HepG2 (cell line): ENCODE data around the gene EBPL. TPM values are rescaled to one million over a fixed set of nuclear protein-coding genes. Genes with fewer than 3 reads are reported as not detected.
A peak's percentile ranks its signal among the peaks of the same experiment; 100 is the strongest.

Source experiments
- ATRX ChIP-seq: sonication (generic); formaldehyde crosslinking; IDR thresholded peaks from 2 replicates; pipeline ENCODE4 v1.4.0; 2020; ENCODE audit warnings: missing genetic modification reagents, borderline replicate concordance
- BCL3 ChIP-seq: sonication (generic); formaldehyde crosslinking; IDR thresholded peaks from 2 replicates; pipeline ENCODE4 v1.5.1; 2020; ENCODE audit warnings: mild to moderate bottlenecking, missing genetic modification reagents, moderate library complexity
- CCDC6 ChIP-seq: sonication (generic); formaldehyde crosslinking; IDR thresholded peaks from 2 replicates; pipeline ENCODE4 v1.8.1; 2022; ENCODE audit warnings: mild to moderate bottlenecking, missing genetic modification reagents, moderate library complexity
- DRAP1 ChIP-seq: IDR thresholded peaks from 2 replicates; pipeline ENCODE4 v1.6.1; 2016; ENCODE audit warnings: missing genetic modification reagents, missing compliant biosample characterization
- ELF1 ChIP-seq: sonication (generic); formaldehyde crosslinking; IDR thresholded peaks from 2 replicates; pipeline ENCODE4 v1.4.0; 2020; ENCODE audit warnings: missing genetic modification reagents
- EP300 ChIP-seq, 3 experiments: sonication (generic) in 1 of 3; formaldehyde crosslinking in 1 of 3; IDR thresholded peaks; 2 replicates each; pipeline versions ENCODE4 v1.5.1 to v1.6.1; 2011 to 2020; ENCODE audit warnings: low read depth in 2 of 3, low read length in 2 of 3, borderline replicate concordance in 1 of 3, improper control_type of control experiment in 1 of 3, mild to moderate bottlenecking in 1 of 3, missing genetic modification reagents in 1 of 3, moderate library complexity in 1 of 3
- EZH2 ChIP-seq: conservative IDR thresholded peaks from 2 replicates; pipeline ENCODE4 v1.6.1; 2012; ENCODE audit warnings: mild to moderate bottlenecking, low read depth, low read length, moderate library complexity
- HOXA3 ChIP-seq: sonication (generic); formaldehyde crosslinking; IDR thresholded peaks from 2 replicates; pipeline ENCODE4 v1.5.0; 2020; ENCODE audit warnings: missing genetic modification reagents
- KLF11 ChIP-seq: IDR thresholded peaks from 2 replicates; pipeline ENCODE4 v1.6.1; 2016; ENCODE audit warnings: missing compliant biosample characterization
- LCORL ChIP-seq, 2 experiments: fragments of 450-650 bp in 1 of 2; sonication (generic) in 1 of 2; formaldehyde crosslinking in 1 of 2; IDR thresholded peaks; 2 replicates each; pipeline versions ENCODE4 v1.5.0 to v1.6.1; 2017 to 2020; ENCODE audit warnings: antibody characterized with exemption in 1 of 2, missing genetic modification reagents in 1 of 2
- MIER3 ChIP-seq: IDR thresholded peaks from 2 replicates; pipeline ENCODE4 v1.6.1; 2016; ENCODE audit warnings: missing compliant biosample characterization, borderline replicate concordance
- NPAS2 ChIP-seq: sonication (generic); formaldehyde crosslinking; IDR thresholded peaks from 2 replicates; pipeline ENCODE4 v1.8.0; 2022; ENCODE audit warnings: mild to moderate bottlenecking, missing genetic modification reagents, borderline replicate concordance
- RBM39 ChIP-seq: fragments of 200-400 bp; formaldehyde crosslinking; IDR thresholded peaks from one replicate; pipeline ENCODE4 v1.6.1; 2018; ENCODE audit warnings: antibody characterized with exemption, mild to moderate bottlenecking, low read depth, low read length; ENCODE audit not compliant: poor library complexity, severe bottlenecking
- SRSF1 ChIP-seq: fragments of 200-400 bp; formaldehyde crosslinking; optimal IDR thresholded peaks from 2 replicates; pipeline ENCODE3; 2017; ENCODE audit warnings: mild to moderate bottlenecking, low read depth, low read length, moderate library complexity
- TP53 ChIP-seq: sonication (generic); formaldehyde crosslinking; conservative IDR thresholded peaks from 2 replicates; pipeline ENCODE4 v1.4.0; 2020; ENCODE audit warnings: missing genetic modification reagents
- ZNF296 ChIP-seq: sonication (generic); formaldehyde crosslinking; conservative IDR thresholded peaks from 2 replicates; pipeline ENCODE4 v1.5.0; 2020; ENCODE audit warnings: mild to moderate bottlenecking, missing genetic modification reagents
- ZNF367 ChIP-seq: sonication (generic); formaldehyde crosslinking; IDR thresholded peaks from 2 replicates; pipeline ENCODE4 v1.4.0; 2020; ENCODE audit warnings: missing genetic modification reagents, borderline replicate concordance
- ZNF552 ChIP-seq: sonication (generic); formaldehyde crosslinking; IDR thresholded peaks from 2 replicates; pipeline ENCODE4 v1.9.0; 2022; ENCODE audit warnings: missing genetic modification reagents, mild to moderate bottlenecking, borderline replicate concordance
- ZNF737 ChIP-seq: sonication (generic); formaldehyde crosslinking; IDR thresholded peaks from 2 replicates; pipeline ENCODE4 v1.5.0; 2020; ENCODE audit warnings: missing genetic modification reagents, mild to moderate bottlenecking, borderline replicate concordance
- polyA plus RNA-seq, 8 experiments: library from polyadenylated mRNA; depleted of rRNA in 3 of 8; stranded (reverse) in 7 of 8; unstranded in 1 of 8; fragments of >200 nt; fragmentation: Illumina TruSeq in 4 of 8; extraction: Trizol in 4 of 8; gene quantifications; 2 replicates each; pipeline versions ENCODE4 v1.2.1 to v1.2.3, GENCODE V29; 2011 to 2016; ENCODE audit warnings: low read depth in 4 of 8, missing spikeins in 1 of 8, mixed read lengths in 1 of 8; ENCODE audit not compliant: insufficient read depth in 1 of 8
- total RNA-seq, 5 experiments: library from RNA; depleted of rRNA; stranded (reverse); fragments of >200 nt; fragmentation: Illumina TruSeq; extraction: Trizol; gene quantifications; 2 replicates each; pipeline ENCODE4 v1.2.3, GENCODE V29; 2016; ENCODE audit warnings: low read depth in 1 of 5
- TF ChIP-seq, protein P1 (sequence below): sonication (generic); formaldehyde crosslinking; IDR thresholded peaks from 2 replicates; pipeline ENCODE4 v1.4.0; 2020; ENCODE audit warnings: missing genetic modification reagents, mild to moderate bottlenecking, borderline replicate concordance
- TF ChIP-seq, protein P2 (sequence below): sonication (generic); formaldehyde crosslinking; IDR thresholded peaks from 2 replicates; pipeline ENCODE4 v1.4.0; 2020; ENCODE audit warnings: missing genetic modification reagents

EBPL gene
- total and polyA plus RNA-seq, 2 of the 13 experiments (the other 11 are each of a cell fraction or from before 2014, with no cell fraction given) = 96.5 to 152 TPM

DNA sequence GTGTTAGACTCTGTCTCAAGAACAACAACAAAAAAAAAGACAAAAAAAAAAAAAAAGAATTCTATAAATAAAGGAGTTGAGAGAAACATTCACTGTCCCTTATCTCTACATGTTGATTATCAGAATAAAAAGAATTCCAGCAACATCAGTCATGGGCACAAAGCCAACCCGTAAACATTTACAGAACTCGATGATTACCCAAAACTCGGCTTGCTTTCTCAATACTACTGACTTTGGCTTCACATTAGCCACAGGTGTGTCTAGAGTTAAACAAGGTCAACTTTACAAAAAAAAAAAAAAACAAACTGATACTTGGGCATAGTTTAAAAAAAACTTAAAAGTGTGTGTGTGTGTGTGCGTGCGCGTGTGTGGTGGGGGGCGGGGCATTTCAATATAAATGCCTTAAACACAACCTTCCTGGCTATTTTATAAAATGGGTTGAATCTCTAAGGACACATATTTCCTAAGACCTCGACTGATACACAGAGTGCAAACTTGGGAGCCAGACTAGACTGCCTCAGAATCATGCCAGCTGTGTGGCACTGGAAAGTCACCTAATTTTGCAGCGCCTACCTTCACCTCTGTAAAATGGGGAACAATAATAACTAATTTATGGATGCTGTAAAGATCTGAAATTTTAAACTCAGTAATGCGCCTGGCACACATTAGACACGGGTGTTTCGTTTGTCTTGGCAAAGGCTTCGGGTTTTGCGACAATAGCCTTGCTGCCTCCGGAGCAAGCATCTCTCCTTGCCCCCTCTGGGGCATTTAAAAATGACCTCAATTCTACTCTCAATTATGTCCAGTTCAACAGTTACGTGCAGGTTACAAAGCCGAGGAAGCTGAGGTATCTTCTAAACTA lies 922 bp downstream of the EBPL start (continued):
- TF ChIP-seq DRAP1 (CRISPR knock-in tag) = peak; percentile 16; the same call in 1 of the 2 replicates
- 0 out of 2 replicates have a peak, but pooled peaks have one; percentile 26 for TF ChIP-seq CCDC6
- no peak for TF ChIP-seq RBM39
- no peak for TF ChIP-seq ZNF296 (CRISPR knock-in tag)
- no peak for TF ChIP-seq NPAS2 (CRISPR knock-in tag)
- TF ChIP-seq BCL3 (CRISPR knock-in tag) = no peak
- no peak for TF ChIP-seq ZNF367 (CRISPR knock-in tag)
- TF ChIP-seq EZH2 = no peak
- TF ChIP-seq, protein P1, sequence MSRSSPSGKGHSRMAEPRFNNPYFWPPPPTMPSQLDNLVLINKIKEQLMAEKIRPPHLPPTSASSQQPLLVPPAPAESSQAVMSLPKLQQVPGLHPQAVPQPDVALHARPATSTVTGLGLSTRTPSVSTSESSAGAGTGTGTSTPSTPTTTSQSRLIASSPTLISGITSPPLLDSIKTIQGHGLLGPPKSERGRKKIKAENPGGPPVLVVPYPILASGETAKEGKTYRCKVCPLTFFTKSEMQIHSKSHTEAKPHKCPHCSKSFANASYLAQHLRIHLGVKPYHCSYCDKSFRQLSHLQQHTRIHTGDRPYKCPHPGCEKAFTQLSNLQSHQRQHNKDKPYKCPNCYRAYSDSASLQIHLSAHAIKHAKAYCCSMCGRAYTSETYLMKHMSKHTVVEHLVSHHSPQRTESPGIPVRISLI (CRISPR knock-in tag) = peak; percentile 92
- no peak for TF ChIP-seq HOXA3 (CRISPR knock-in tag)
- TF ChIP-seq, protein P2, sequence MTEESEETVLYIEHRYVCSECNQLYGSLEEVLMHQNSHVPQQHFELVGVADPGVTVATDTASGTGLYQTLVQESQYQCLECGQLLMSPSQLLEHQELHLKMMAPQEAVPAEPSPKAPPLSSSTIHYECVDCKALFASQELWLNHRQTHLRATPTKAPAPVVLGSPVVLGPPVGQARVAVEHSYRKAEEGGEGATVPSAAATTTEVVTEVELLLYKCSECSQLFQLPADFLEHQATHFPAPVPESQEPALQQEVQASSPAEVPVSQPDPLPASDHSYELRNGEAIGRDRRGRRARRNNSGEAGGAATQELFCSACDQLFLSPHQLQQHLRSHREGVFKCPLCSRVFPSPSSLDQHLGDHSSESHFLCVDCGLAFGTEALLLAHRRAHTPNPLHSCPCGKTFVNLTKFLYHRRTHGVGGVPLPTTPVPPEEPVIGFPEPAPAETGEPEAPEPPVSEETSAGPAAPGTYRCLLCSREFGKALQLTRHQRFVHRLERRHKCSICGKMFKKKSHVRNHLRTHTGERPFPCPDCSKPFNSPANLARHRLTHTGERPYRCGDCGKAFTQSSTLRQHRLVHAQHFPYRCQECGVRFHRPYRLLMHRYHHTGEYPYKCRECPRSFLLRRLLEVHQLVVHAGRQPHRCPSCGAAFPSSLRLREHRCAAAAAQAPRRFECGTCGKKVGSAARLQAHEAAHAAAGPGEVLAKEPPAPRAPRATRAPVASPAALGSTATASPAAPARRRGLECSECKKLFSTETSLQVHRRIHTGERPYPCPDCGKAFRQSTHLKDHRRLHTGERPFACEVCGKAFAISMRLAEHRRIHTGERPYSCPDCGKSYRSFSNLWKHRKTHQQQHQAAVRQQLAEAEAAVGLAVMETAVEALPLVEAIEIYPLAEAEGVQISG (CRISPR knock-in tag) = no peak
- no peak for TF ChIP-seq ZNF737 (CRISPR knock-in tag)
- no peak for TF ChIP-seq MIER3
- no peak for TF ChIP-seq TP53
- TF ChIP-seq EP300 (IDR thresholded peaks at IDR 0.05; ENCODE audit: low read depth in 2 of 2, low read length in 2 of 2) = peak in 1 of 2 experiments; percentile 61; a peak in 1 of 4 replicates
- no peak for TF ChIP-seq EP300 (CRISPR knock-in tag; IDR thresholded peaks at IDR 0.05; ENCODE audit: borderline replicate concordance)
- no peak for TF ChIP-seq LCORL (IDR thresholded peaks at IDR 0.05)
- no peak; the same call in 1 of the 2 replicates for TF ChIP-seq LCORL (CRISPR knock-in tag; IDR thresholded peaks at IDR 0.05)
- TF ChIP-seq ELF1 (CRISPR knock-in tag) = no peak
- TF ChIP-seq KLF11 (CRISPR knock-in tag) = no peak
- TF ChIP-seq SRSF1 = no peak
- TF ChIP-seq ZNF552 (CRISPR knock-in tag) = no peak
- TF ChIP-seq ATRX (CRISPR knock-in tag) = no peak
